GM19023 (cell line): ENCODE measurements around the gene CFAP20.

ENCODE experiments used
- ATAC-seq: cut with Tn5 transposase; IDR thresholded peaks from one replicate; pipeline ENCODE4 v1.9.1; 2021; ENCODE audit warnings: mild to moderate bottlenecking, moderate library complexity; ENCODE audit not compliant: unreplicated experiment

The CFAP20 gene

GRCh38 chr16:58125041-58125440 lies 4.1 kb downstream of the CFAP20 start:
- no peak for ATAC-seq

- ATAC-seq, result no peak
These were observed 4.6 kb downstream of the CFAP20 start for GRCh38 chr16:58124601-58124915.

GRCh38 chr16:58123896-58124600 lies 5.1 kb downstream of the CFAP20 start:
- no peak for ATAC-seq

- ATAC-seq, result no peak
These were observed 8.0 kb downstream of the CFAP20 start for GRCh38 chr16:58121132-58121531.

GRCh38 chr16:58120234-58120633 lies 8.9 kb downstream of the CFAP20 start:
- ATAC-seq, result no peak

- no peak for ATAC-seq
These were observed 9.7 kb downstream of the CFAP20 start for GRCh38 chr16:58119509-58119845.

GRCh38 chr16:58118801-58119508 lies 10.2 kb downstream of the CFAP20 start:
- ATAC-seq, result no peak

GRCh38 chr16:58116529-58116928 lies 12.7 kb downstream of the CFAP20 start:
- ATAC-seq, result no peak

GRCh38 chr16:58116081-58116480 lies 13.1 kb downstream of the CFAP20 start:
- no peak for ATAC-seq

- no peak for ATAC-seq
These were observed 14.1 kb downstream of the CFAP20 start for GRCh38 chr16:58114827-58115825.

- no peak for ATAC-seq
These were observed 17.9 kb downstream of the CFAP20 start for GRCh38 chr16:58111302-58111627.

GRCh38 chr16:58110571-58111301 lies 18.4 kb downstream of the CFAP20 start:
- no peak for ATAC-seq

GRCh38 chr16:58109881-58110280 lies 19.3 kb downstream of the CFAP20 start:
- ATAC-seq, result no peak

GRCh38 chr16:58109330-58109729 lies 19.9 kb downstream of the CFAP20 start:
- no peak for ATAC-seq

- no peak for ATAC-seq
These were observed 21.5 kb downstream of the CFAP20 start for GRCh38 chr16:58107709-58108108.

- ATAC-seq, result no peak
These were observed 22.0 kb downstream of the CFAP20 start for GRCh38 chr16:58107228-58107627.

GRCh38 chr16:58105631-58106030 lies 23.6 kb downstream of the CFAP20 start:
- no peak for ATAC-seq

GRCh38 chr16:58102665-58103392 lies 26.4 kb downstream of the CFAP20 start:
- peak; percentile 67 for ATAC-seq

- ATAC-seq, result no peak
These were observed 29.3 kb downstream of the CFAP20 start for GRCh38 chr16:58099956-58100300.

- no peak for ATAC-seq
These were observed 29.9 kb downstream of the CFAP20 start for GRCh38 chr16:58099097-58099955.
